COLO829 (cell line): Measurements from ENCODE around the gene PCYT1B.
A peak's percentile ranks its signal among the peaks of the same experiment; 100 is the strongest.
"Not testable (repeated sequence)": the region's sequence is repeated elsewhere in the genome, so short reads cannot be mapped to it uniquely, and the experiment has no call there.

Source experiments
- DNase-seq: peaks from one replicate; pipeline ENCODE4 v3.0.0; 2012; ENCODE audit warnings: low spot score

The PCYT1B gene

DNA sequence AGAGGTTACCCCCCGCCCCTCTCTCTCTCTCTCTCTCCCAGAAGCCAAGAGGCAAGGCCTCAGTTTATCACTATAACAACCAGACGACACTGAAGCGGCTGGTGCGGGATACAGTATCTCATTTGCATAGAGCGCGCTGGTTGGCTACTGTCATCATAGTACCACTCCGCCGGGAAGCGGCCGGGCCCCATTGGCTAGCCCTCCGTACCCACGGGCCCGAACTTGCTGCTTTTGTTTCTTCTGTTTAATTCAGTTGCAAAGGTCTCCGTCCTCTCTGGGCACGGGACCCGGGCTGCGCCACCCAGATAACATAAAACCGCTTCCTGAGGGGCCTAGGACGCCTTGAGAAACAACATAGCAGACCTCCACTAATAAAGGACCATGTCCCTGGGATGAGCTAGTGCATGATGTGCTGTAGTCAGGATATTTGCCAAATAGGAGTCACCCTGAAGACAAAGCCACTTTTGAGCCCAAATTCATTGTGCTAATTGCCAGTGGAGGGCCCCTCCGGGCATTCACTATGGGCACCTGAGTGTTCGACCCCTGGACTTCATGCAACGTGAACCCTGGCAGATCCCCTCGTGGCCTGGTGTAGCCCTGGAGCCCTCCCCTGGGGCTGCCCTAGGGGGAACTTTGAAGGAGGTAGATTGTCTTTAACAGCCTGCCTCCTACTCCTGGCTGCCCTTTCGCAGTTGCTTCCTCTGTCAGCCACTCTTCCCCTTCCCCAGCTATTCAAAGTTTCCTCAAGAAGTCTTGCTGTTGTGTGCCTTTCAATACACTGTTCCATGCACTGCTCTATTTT, at the start of gene PCYT1B:
TSS of gene PCYT1B (minus strand) at position 91 of the 802 bp plus-strand sequence. CDS start 242 bp downstream, outside the sequence.
- DNase-seq, result peak; percentile 31

DNA sequence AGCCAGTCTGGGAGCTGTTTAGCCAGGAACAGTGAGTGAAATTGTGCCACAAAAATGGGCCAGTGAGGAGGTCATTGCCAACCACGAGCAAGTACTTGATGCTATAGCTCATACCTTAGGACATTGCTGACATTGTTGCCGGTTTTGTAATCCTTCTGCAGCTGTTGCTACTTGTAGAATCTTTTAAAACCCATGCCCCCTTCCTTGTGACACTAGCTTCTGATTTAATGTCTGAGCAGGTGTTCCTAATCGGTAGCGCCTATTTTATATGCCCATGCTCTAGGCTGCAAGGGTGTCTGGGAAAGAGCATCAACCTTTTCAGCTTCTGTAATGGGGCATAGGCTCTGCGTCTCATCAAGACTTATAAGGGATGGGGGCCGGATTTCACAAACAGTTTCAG, 49.1 kb upstream of the PCYT1B start:
- DNase-seq, result no peak

DNA sequence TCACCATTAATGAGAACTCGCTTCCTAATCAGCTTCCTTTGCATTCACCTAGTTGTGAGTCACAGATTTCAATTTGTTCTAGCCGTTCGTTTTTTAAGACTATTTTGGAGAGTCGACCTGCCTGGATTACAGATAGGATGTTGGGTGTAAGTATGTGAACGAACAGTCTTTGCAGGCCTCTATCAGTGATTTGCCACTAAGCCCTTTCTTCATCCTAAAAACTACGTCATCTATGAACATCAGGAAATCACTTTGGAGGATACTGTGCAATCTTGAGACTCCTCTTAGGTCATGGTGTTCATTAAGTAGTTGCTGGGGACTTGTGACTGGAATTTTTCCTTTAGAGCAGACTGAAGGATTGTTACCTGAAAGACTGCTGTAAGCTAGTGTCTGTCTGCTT, 47.7 kb upstream of the PCYT1B start:
- no peak for DNase-seq

DNA sequence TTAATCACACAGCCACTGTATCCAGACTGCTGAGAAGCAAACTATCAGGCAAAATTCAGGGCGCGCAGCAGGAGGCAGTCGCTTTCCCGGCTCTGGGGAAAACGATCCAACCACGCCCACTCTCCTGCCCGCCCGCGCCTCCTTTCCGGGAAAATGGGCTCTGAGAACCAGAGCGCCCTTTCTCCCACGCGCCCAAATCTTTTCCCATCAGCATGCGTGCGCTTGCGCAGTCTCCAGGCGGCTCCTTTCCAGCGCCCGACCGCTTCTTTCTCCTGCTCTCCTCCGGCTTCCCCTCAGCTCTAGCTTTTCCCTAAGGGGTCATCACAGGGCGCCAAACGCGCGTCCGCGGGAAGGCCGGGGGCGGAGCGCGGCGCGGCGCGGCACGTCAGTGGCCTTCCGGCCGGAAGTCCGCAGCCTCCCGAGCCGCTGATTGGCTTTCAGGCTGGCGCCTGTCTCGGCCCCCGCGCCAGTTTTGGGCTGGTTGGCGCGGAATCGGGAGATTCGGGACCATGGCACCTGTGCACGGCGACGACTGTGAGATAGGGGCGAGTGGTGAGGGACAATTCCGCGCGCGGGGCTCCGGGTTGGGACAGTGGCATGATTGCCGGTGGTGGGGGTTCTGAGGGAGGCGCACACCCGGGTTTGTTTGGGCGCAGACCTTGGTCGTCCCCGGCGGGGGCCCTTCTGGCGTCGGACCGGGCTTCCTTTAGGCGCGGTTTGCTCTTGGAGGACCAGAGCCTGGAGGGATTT, 46.5 kb upstream of the PCYT1B start, which contains the start of gene POLA1:
TSS of gene POLA1 (plus strand) at position 466 of the 750 bp plus-strand sequence. CDS start at position 510, 44 bp downstream.
- peak; percentile 98 for DNase-seq

DNA sequence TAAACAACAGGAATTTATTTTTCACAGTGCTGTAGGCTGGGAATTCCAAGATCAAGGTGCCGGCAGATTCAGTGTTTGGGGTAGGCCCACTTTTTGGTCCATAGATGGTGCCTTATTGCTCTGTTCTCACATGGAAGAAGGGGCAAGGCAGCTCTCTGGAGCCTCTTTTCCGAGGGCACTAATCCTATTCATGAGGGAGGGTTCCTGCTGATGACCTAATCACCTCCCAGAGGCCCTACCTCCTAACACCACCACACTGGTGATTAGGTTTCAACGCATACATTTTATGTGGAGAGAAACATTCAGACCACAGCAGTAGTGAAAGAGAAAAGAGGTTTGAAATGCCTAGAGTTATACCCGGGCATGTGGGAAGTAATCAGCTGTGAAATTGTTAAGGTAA, 45.2 kb upstream of the PCYT1B start:
- DNase-seq, result no peak

DNA sequence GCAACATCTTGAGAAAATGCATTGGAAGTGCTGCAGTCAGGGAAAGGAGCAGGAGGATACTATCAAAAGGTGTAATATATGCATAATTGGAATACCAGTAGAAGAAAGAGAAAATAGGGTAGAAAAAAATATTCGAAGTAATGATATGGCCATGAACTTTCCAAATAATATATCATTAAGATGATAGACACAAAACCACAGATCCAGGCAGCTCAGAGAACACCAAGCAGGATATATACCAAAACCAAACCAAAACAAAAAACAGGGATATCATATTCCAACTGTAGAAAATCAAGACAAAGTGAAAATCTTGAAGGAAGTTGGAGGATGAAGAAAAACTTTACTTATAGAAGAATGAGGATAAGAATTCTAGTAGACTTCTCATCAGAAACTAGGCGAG, 36.9 kb upstream of the PCYT1B start:
- no peak for DNase-seq

DNA sequence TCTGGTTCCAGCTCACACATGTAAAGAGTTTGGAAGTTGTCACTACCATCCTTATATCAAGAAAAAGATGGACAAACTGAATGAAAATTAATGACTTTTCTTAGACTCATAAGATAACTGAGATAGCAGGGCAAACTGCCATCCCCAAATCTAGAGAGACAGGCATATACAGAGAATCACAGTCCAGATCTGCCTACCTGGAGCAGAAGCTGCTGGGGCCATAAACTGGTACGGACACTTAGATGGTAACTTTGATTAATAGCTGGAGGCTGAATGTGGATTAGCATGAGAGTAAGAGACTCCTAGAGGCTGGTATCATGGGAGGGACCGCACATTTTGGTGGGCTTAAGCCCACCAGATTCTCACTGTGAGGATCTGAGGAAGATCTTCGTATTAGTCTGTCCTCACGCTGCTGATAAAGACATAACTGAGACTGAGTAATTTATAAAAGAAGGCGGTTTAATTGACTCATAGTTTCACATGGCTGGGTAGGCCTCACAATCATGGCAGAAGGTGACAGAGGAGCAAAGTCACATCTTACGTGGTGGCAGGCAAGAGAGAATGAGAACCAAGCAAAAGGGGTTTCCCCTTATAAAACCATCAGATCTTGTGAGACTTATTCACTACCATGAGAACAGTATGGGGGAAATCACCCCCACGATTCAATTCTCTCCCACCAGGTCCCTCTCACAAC, 35.7 kb upstream of the PCYT1B start:
- no peak for DNase-seq

DNA sequence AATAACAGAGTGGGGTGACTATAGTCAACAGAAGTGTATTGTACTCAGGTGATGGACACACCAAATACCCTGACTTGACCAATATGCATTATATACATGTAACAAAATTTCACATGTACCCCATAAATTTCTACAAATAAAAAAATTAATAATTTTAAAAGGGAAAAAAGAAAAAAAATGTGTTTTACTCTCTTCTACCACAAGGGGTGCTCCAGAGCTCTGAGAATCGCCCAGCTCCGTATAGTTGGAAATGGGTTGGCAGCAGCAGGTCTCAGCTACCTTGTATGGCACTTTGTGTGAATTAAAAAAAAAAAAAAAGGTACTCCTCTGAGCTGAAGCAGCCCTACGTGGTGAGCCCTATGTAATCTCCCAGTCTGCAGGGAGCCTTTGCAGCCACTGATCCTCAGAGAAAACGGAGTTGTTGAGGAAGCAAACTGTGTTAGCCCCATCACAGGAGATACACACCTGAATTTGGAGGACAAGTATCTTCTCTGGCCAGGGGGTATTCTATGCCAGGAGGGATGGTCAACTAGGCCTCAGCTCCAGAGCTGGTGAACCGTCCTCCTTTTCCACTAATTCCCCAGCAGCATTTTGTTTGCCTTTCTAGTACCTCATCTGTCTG, 29.4 kb upstream of the PCYT1B start:
- DNase-seq, result no peak

DNA sequence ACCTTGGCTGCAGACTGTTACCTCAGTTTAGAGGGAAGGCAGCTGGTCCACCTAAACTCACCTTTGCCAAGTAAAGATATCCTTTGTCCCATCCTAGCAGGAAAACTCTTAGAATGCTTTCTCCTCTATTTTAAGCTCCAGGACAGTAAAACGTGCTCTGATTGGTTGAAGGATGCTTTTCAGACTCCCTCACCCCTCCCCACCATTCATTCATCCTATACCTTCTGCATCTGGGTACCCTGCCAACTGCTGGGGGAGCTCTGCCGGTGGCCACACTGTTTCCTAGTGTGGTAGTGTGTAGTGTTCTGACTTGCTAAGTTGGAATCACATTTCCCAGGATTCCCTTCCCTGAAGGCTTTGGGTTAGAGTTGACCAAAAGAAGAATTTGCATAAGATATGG, 26.3 kb upstream of the PCYT1B start:
- DNase-seq, result no peak

DNA sequence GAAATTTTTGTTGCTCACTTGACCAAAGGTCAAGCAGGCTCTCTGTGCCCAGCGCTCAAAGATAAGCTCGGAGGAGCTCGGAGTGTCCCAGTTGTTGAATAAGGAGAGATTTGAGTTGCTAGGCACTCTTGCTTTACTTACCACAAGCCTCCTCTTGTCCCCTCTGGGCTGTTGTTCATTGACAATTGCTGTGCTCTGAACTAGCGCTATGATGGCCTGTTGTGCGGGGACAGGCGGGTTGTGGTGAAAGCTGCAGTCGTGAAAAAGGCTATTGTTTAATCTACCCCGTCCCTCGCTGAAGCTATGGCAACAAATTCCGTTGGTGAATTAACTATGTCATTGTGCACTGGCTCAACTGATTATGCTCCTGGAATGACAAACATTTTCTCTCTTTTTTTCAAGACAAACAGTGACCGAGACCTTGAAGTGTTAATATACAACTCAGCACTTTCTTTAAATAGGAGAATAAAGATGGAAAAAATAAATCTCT, 25.6 kb upstream of the PCYT1B start:
- DNase-seq, result peak; percentile 51

DNA sequence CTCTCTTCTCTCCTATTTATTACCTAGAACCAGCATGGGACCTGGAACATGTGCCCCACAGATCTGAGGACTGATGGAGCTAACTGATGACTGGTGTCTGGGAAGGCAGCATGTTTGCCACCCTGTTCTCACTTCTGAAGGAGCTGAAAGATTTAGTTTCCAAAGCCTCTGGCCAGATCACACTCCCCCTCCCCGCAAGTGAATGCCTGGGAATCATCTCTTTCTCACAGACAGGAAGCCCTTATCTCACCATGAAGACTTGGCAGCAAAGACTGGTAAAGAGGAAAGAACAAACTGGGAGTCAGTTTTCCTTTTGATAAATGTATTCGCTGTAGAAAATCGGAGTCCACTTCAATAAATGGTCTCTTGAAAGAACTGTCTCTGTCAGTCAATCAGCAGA, 21.0 kb upstream of the PCYT1B start:
- no peak for DNase-seq

DNA sequence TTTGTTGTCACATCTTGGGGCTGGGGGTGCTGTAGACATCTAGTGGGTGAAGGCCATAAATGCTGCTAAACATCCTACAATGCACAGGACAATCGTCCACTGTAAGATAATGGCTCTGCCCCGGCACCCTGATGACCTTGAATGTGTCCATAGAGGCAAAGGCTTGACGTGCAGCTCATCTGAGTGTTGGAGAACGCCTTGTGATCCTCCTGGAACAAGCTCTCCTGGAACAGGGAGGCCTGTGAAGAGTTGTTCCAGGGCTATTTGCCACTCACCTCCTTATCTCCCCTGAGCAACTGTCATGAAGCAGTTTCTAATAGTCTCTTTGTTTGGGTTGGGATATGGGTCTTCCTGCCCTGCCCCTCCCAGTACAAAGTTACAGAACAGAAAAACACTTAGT, 15.2 kb upstream of the PCYT1B start:
- DNase-seq, result no peak

DNA sequence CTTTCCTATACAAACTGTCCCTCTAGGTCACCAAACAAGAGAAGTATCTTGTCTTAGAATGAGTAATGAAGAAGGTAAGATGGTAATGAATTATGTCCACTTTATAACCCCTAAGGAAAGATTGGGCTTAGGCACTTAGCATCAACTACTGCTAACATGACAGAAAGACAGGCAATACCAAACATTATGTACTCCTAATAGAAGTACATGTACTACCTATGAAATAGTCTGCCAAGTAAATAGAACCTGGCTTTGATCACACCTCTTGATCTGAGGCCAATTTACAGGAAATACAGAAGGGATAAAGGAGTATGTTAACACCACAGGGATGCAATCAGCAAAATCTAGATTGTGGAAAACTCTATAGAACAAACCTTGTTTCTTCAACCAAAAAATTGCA, 14.1 kb upstream of the PCYT1B start:
- no peak for DNase-seq

DNA sequence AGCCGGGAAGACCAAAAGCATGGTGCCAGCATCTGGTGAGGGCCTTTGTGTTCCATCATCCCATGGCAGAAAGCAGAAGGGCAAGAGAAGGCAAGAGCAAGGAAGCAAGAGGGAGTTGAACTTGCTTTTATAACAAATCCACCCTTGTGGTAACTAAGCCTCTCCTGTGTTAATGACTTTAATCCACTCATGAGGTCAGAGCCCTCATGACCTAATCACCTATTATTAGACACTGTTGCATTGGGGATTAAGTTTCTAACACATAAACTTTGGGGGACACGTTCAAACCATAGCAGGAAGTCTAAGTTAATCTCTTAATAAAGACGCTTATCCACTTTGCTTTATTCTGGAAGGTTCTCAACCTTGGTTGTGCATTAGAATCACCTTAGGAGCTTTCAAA, 12.5 kb upstream of the PCYT1B start:
- DNase-seq, result no peak

DNA sequence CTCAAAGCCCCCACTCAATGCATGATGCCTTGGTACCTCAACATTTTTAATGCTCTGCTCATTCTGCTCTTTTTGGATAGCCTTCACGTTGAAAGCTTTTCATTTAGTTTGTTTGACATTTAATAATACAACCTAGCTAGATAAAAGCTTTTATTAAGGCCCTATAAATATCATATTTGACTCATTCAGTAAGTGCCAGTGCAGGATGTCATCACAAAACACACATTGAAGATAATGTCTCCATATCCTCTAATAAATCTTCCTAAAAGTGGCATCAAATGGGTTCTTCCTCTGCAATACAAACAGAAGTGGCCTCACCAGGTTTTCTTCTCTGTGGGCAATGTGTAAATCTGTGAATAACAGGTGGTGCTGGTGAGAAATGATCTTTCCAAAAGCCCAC, 12.0 kb upstream of the PCYT1B start:
- no peak for DNase-seq

DNA sequence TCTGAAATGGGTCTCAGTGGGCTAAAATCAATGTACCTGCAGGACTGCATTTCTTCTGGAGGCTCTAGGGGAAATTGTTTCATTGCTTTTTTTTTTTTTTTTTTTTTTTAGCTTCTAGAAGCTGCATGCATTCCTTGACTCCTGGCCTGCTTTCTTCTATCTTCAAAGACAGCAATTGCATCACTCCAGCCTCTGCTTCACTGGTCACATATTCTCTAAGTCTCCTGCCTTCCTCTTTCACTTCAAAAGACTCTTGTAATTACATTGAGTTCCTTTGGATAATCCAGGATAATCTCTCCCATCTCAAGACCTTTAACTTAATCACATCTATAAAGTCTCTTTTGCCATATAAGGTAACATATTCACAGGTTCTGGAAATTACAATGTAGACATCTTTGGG, 11.3 kb upstream of the PCYT1B start:
- DNase-seq, result no peak

DNA sequence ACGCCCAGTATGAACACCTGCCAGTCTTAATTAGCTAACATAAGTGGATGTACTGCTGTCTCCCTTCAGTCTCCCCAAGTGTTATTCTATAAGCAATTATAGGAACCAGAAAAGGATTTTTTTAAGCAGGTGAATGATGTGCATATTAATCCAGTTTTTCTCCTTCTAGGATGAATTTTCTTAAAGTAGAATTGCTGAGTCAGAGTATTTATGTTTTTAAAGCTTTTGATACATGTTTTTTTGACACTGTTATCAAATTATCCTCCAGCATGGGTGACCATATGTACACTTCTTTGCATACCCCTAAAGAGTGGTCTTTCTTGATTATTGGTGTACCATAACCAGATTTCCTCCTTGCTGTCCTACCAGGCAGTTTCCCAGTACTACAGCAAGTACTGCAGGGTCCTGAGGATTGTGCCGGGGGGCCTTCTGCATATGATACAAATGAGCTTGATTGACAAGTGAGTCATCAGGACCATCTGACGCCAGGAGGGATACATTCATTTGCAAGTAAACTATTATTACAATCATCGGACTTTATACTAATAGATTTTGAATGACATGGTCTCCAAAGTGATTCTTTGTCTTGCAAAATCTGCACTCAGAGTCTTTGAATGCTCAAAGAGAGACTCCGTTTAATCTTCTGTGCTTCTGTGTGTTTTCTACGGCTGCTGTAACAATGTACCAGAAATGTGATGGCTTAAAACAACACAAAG, 10.7 kb upstream of the PCYT1B start:
- no peak for DNase-seq

DNA sequence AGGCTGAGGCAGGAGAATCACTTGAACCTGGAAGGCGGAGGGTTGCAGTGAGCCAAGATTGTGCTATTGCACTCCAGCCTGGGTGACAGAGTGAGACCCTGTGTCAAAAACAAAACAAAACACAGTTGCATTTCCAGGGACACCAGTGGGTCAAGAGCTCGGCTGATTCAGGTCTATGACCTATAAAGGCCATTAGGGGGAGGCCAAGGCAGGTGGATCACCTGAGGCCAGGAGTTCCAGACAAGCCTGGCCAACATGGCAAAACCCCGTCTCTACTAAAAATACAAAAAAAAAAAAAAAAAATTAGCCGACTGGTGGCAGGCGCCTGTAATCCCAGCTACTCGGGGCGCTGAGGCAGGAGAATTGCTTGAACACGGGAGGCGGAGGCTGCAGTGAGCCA, 8.5 kb upstream of the PCYT1B start:
- DNase-seq, result not testable (repeated sequence)

DNA sequence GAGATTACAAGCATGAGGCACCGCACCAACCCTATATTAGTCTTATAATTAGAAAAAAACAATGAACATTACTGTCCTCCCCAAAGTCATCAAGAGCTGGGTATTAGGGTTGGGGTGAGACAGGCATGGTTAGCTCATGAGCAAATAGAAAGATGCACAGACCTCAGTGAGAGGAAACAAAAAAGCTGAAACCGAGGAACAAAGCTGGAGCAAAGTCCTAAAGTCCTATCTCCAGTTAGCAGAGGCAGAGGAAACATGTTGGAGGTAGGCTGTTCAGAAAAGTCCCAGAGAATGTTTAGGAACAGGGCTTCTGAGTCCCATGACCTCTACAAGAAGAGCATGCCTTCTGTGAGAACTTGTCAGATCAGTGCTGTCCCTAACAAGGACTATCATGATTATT, 4.6 kb upstream of the PCYT1B start:
- no peak for DNase-seq

DNA sequence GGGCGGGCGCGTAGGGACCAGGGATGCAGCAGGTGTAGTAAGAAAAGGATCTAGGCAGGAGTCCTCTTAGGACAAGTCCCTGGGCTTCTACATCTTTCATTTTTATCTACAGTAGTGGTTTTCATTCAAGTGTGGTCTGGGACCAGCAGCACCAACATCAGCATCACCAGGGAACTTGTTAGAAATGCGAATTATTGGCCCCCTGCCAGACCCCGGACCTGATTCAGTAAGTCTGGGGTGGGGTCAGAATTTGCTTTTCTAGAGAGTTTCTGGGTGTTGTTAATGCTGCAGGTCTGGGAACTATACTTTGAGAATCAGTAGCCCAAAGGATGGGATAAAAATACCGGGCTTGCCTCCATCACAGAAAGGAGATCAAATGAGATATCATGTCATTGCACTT, 1.3 kb upstream of the PCYT1B start:
- no peak for DNase-seq

DNA sequence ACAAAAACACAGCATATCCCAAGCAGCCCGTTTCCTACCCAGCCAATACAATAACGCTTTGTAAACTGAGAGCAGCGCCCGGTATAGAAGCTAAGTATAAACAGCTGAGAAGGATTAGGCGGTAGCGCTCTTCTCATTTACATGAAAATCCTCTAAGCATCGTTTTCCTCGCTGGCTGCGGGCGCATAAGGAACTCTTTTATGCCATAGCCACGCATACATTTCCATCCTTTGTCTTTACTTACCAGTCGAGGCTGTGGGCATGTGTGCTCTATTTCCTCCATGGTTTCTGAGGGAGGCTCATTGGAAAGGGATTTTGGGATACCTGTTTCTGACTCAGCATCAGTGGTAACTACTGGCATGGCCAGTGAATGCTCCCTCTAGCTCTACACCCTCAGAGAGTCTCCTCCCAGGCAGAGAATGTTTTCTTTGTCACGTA, 383 bp downstream of the PCYT1B start:
- no peak for DNase-seq
